Stimulated activated CD4-positive, alpha-beta T cell treated with anti-CD3 and anti-CD28 coated beads, Interleukin-4, amount 100 ng/mL, for 4 hours (primary cell): ENCODE results near the gene BCO2.

Experiments
- DNase-seq, 2 experiments: peaks; one replicate each; pipeline ENCODE4 v3.0.0-alpha.2; 2020

Gene BCO2

GRCh38 chr11:112219476-112220232 is 44.3 kb downstream of the BCO2 start:
- DNase-seq = peak in 1 of 2 experiments; percentile 11

GRCh38 chr11:112221274-112221835 is 46.0 kb downstream of the BCO2 start:
- DNase-seq = no peak

DNA sequence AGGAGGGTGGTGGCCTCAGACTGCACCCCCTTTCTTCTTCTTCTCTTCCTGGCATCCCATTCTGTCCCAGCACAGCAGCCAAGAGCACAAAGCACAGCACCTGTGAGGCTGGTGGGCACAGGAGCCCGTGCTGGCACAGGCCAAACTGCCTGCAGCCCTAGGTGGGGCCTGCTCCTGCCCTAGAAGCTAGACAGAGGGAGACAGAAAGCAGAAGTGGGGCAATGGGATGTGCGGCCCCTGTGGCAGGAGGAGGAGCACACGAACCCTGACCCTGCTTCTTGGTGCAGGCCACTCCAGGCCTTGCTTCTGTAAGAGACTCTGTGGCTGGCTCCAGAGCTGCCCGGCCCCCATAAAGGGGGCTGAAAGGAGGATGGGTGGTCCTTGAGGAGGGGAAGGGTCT is 47.0 kb downstream of the BCO2 start:
- DNase-seq = no peak

DNA sequence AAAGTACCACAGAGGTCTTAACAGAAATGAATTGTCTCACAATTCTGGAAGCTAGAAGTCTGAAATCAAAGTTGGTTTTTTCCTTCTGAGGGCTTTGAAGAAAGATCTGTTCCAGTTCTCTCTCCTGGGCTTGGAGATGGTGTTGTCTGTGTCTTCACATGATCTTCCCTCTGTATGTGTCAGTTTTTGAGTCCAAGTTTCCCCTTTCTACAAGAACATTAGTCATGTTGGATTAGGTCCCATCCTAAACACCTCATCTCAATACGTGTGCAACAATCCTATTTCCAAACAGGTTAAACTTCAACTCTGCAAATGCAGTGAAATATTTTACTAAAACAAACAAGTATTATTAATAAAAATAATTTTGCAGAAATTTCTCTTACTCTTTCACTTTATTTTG is 47.8 kb downstream of the BCO2 start:
- DNase-seq = no peak

- no peak for DNase-seq
Observed at GRCh38 chr11:112223754-112224532, 48.6 kb downstream of the BCO2 start.

- no peak for DNase-seq
Observed at GRCh38 chr11:112225753-112226061, 50.4 kb downstream of the BCO2 start.

DNA sequence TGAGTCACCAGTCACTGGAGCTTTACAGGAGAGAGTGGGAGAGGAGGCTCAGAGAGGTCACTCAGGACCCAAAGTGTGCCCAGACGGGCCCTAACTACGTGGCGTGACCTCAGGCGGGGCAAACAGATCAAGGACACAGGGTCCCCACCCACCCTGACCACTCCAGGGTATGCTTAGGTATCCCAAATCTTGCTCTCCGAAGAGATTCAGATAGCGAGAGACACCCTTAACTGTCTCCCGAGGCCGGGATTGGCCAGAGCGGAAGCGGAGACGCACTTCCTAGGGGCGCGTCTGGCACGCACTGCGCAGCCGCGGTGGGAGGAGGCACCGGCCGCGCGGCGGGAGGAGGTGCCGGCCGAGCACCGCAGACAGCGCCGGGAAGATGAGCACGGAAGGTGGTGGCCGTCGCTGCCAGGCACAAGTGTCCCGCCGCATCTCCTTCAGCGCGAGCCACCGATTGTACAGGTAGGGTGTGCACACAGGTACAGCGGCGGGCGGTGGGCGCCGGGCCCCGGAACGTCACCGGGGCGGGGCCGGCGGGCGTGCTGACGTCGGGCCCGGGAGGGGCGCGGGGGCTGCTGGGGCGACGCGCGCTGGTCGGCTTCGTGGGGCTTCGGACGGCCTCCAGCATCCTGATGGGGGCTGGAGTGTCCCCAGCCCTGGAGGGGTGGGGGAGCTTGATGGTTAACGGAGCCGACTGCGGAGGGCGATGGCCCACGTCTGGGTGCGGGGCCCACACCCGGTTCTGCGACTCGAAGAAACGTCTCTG is 50.9 kb downstream of the BCO2 start, which contains the start of gene PTS:
Gene PTS (plus strand): TSS at position 367 of the 769 bp plus-strand sequence. CDS start 16 bp downstream, at position 383.
- peak; percentile 78 to 80 for DNase-seq

GRCh38 chr11:112226831-112227401 is 51.6 kb downstream of the BCO2 start:
- DNase-seq = no peak

GRCh38 chr11:112227471-112227870 is 52.2 kb downstream of the BCO2 start:
- no peak for DNase-seq

- no peak for DNase-seq
Observed at GRCh38 chr11:112228706-112229105, 53.4 kb downstream of the BCO2 start.

DNA sequence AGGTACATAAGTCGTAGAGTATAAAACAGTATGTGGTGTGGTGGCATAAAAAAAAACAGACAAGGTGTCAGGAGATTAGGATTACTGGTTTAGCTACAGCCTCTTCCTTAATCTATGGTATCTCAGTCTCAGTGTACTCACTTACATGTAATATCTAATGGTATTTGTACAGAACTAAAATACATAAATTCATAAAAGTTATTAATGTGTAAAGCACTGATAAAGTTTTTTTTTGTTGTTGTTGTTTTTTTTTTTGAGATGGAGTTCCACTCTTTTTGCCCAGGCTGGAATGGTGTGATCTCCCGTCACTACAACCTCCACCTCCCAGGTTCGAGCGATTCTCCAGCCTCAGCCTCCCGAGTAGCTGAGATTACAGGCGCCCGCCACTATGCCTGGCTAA is 53.8 kb downstream of the BCO2 start:
- DNase-seq = no peak

DNA sequence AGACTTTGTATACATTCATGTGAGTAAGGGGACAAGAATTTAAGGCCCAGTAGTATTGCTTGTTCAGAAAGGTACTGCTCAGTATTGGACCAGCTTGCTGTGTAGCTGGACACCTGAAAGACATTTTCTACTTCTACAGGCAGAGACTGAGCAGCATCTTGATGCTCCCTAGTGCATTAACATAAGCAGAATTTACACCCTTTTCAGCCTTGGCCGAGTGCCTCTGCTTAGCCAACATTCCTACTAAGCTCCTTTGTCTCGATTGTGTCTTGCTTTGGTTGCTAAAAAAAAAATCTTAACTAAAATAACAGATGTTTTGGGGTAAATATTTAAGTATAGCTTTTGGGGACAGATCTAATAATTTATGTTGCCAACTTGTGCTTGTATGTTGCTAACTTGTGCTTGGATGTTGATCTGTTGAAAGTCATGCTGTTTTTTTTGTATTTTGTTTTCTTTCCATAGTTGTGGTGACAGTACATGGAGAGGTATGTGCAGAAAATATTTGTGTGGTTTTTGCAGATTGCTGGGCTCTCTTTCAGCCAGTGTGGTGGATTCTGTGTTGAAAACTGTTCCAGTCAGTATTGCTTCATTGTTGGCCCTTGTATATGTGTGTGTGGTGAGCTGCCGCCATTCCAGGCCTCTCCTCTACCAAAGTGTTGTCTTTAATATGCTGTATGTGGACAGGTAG is 54.6 kb downstream of the BCO2 start:
- DNase-seq = no peak

GRCh38 chr11:112231952-112232351 is 56.6 kb downstream of the BCO2 start:
- DNase-seq = no peak

GRCh38 chr11:112235750-112236390 is 60.6 kb downstream of the BCO2 start:
- DNase-seq = no peak

DNA sequence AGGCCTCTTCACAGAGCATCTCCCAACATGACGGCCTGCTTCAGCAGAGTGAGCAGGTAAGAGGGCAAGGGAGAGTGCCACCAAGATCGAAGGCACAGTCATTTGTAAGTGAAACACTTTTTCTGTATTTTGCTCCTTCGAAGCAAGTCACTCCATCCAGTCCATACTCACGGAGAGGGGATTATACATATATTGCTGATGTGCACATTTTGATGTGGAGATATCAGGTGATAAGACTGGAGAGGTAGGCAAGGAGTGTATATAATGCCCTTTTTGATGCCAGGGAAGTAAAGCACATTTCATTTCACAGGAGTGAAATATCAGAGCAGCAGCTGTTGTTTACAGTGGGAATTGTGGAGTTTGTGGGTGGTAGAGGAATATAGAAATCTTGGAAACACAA is 62.1 kb downstream of the BCO2 start:
- no peak for DNase-seq

DNA sequence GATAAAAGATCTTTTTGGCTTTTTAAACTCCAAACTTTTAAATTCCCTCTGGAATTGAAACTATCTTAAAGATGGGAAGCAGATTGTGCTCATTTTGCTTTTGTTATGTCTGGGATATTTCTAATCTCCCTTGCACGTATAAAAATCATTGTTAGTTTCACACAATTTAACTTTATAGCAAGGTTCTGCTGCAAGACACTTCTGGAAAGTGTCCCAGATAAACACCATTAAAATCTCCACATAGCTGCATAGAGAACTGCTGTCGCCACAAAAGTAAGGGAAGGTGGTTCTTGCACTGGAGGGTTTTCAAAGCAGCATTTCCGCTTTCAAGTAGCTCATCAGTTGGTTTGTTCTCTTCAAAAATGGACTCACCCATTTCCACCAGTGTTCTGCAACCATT is 62.7 kb downstream of the BCO2 start:
- no peak for DNase-seq

GRCh38 chr11:112241486-112241885 is 66.2 kb downstream of the BCO2 start:
- DNase-seq = no peak

DNA sequence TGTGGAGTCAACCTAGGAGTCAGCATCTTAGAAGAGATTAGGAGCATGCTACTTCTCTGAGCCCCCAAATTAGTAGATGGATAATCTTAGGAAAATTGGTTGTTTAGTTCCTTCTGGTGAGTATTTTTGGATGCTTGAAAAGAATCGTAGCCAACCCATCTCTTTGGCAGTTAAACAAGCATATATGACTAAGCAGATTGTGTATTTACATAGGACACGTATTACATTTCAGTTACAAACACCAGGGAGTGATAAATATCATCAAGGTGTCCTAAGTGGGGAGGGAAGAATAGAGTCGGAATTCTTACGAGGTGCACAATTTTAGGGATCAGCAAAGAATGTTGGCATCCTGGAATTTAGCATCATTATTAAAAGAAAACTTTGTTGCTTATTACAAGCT is 71.9 kb downstream of the BCO2 start:
- no peak for DNase-seq

DNA sequence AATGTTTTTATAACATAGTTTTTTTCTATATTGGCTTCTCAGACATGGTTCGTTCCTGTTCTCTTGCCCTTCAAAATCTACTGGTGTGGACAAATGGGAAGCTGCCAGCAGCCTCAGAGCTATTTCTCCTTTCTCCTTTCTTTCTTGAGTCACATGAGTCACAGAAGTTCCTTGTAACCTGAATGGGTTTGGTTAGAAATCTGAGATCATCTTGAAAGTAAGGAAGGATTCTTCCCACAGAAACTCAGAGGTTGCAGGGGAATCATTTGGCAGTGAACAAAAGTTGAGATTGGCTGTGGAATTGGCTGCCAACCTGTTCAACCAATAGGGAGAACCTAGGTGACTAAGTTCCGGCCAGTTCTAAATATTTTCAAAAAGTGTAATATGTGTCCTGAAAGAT is 72.9 kb downstream of the BCO2 start:
- no peak for DNase-seq

GRCh38 chr11:112249871-112250610 is 74.7 kb downstream of the BCO2 start:
- DNase-seq = no peak

- DNase-seq = no peak
Observed at GRCh38 chr11:112253605-112254242, 78.4 kb downstream of the BCO2 start.
